Panc1 (cell line): ENCODE results near the gene RGS18. TPM values are rescaled to one million over a fixed set of nuclear protein-coding genes. Genes with fewer than 3 reads are reported as not detected.
"Not testable (repeated sequence)": the region's sequence is repeated elsewhere in the genome, so short reads cannot be mapped to it uniquely, and the experiment has no call there.

ENCODE experiments used
- ATAC-seq: fragments of 200-7000 bp; cut with Tn5 transposase; 2 replicates; pipeline ENCODE4 v1.9.1; 2020; ENCODE audit warnings: mild to moderate bottlenecking, moderate library complexity
- BruUV-seq: library from RNA; stranded (reverse); fragments of 400-500 nt; replicated peaks from 2 replicates; lab custom pipeline; 2021; lab: Mats Ljungman, UMichigan
- CTCF ChIA-PET: fragments of 300-600 bp; sonication (Branson Sonifier 250); formaldehyde crosslinking; loops from one replicate; lab custom pipeline; 2022; ENCODE audit warnings: antibody characterized with exemption; lab: Charles Lee
- POLR2A ChIA-PET: fragments of 300-600 bp; sonication (Branson Sonifier 250); formaldehyde crosslinking; loops from one replicate; lab custom pipeline; 2022; ENCODE audit warnings: antibody characterized with exemption; lab: Charles Lee
- DNase-seq: peaks from one replicate; pipeline ENCODE4 v3.0.0-alpha.2; 2010; ENCODE audit warnings: low read depth, low spot score
- H3K27ac ChIP-seq: 2 replicates; pipeline ENCODE4 v1.5.1; 2011; ENCODE audit warnings: mild to moderate bottlenecking, low read length, inconsistent platforms
- H3K27me3 ChIP-seq: fragments of 200-500 bp; sonication (Bioruptor generic); 2 replicates; pipeline ENCODE4 v1.6.0; 2014; ENCODE audit warnings: low read length, inconsistent platforms; ENCODE audit not compliant: control insufficient read depth, insufficient read depth
- H3K36me3 ChIP-seq: fragments of 200-500 bp; sonication (Bioruptor generic); 2 replicates; pipeline ENCODE4 v1.5.1; 2014; ENCODE audit warnings: inconsistent platforms, mild to moderate bottlenecking, low read length, moderate library complexity; ENCODE audit not compliant: control insufficient read depth, insufficient read depth
- H3K4me1 ChIP-seq: 2 replicates; pipeline ENCODE4 v1.5.1; 2011; ENCODE audit warnings: inconsistent platforms, mild to moderate bottlenecking, low read length, moderate library complexity; ENCODE audit not compliant: control insufficient read depth, insufficient read depth
- H3K4me3 ChIP-seq, 2 experiments: 2 replicates each; pipeline ENCODE4 v1.5.1; 2011 to 2012; ENCODE audit warnings: low read depth in 2 of 2, low read length in 2 of 2, mild to moderate bottlenecking in 2 of 2, inconsistent platforms in 1 of 2, moderate library complexity in 1 of 2
- H3K9me3 ChIP-seq: fragments of 200-500 bp; sonication (Bioruptor generic); 2 replicates; pipeline ENCODE4 v1.5.1; 2014; ENCODE audit warnings: low read depth, mild to moderate bottlenecking, inconsistent platforms, low read length, moderate library complexity; ENCODE audit not compliant: control insufficient read depth, insufficient read depth
- POLR2AphosphoS5 ChIP-seq: IDR thresholded peaks from 2 replicates; pipeline ENCODE4 v1.6.1; 2012; ENCODE audit warnings: mild to moderate bottlenecking, low read depth, low read length, moderate library complexity
- SIN3A ChIP-seq: IDR thresholded peaks from 2 replicates; pipeline ENCODE4 v1.6.1; 2012; ENCODE audit warnings: low read depth, mild to moderate bottlenecking, low read length, moderate library complexity, borderline replicate concordance; ENCODE audit not compliant: insufficient read depth
- TCF7L2 ChIP-seq: IDR thresholded peaks from 2 replicates; pipeline ENCODE4 v1.6.1; 2011; ENCODE audit warnings: mild to moderate bottlenecking, low read depth, low read length, inconsistent platforms
- in situ Hi-C: cut with HindIII; loops from 2 replicates; pipeline ENCODE4 v1.10.0; 2016; ENCODE audit warnings: low sequenced_read_pairs, low pct_unique_long_range_greater_than_20kb
- intact Hi-C: fragments of 100-400 bp; cut with micrococcal nuclease; formaldehyde crosslinking; loops from one replicate; pipeline ENCODE4 v1.10.0; 2022; ENCODE audit not compliant: unreplicated experiment
- total RNA-seq: library from RNA; stranded (reverse); gene quantifications from one replicate; pipeline ENCODE4 v1.2.1, GENCODE V29; 2021; ENCODE audit not compliant: unreplicated experiment
- TF ChIP-seq, protein P1 (sequence below): fragments of 450-650 bp; IDR thresholded peaks from 2 replicates; pipeline ENCODE4 v1.5.1; 2017; ENCODE audit warnings: mild to moderate bottlenecking
- TF ChIP-seq, protein P2 (sequence below), 2 experiments: IDR thresholded peaks; 2 replicates each; pipeline ENCODE4 v1.6.1; 2011 to 2012; ENCODE audit warnings: low read depth in 2 of 2, control low read depth in 1 of 2, low read length in 1 of 2, mild to moderate bottlenecking in 1 of 2, moderate library complexity in 1 of 2; ENCODE audit not compliant: insufficient read depth in 1 of 2

The RGS18 gene
- total RNA-seq, 1 experiment from 2014 or later: not detected

GRCh38 chr1:192126030-192126619 lies 32.1 kb upstream of the RGS18 start:
- no peaks in the 10 kb centered on the region for H3K36me3 ChIP-seq
- ChIA-PET POLR2A (no interaction called here), CTCF (no interaction called here)
- BruUV-seq: no TSS peak
- H3K27me3 ChIP-seq: no peaks in the 10 kb centered on the region
- H3K9me3 ChIP-seq: no peaks in the 10 kb centered on the region
- in situ Hi-C loops (no loop called here), intact Hi-C loops (no loop called here)
- H3K4me3 ChIP-seq: no peak overlapping the region
- TF ChIP-seq, protein P1, sequence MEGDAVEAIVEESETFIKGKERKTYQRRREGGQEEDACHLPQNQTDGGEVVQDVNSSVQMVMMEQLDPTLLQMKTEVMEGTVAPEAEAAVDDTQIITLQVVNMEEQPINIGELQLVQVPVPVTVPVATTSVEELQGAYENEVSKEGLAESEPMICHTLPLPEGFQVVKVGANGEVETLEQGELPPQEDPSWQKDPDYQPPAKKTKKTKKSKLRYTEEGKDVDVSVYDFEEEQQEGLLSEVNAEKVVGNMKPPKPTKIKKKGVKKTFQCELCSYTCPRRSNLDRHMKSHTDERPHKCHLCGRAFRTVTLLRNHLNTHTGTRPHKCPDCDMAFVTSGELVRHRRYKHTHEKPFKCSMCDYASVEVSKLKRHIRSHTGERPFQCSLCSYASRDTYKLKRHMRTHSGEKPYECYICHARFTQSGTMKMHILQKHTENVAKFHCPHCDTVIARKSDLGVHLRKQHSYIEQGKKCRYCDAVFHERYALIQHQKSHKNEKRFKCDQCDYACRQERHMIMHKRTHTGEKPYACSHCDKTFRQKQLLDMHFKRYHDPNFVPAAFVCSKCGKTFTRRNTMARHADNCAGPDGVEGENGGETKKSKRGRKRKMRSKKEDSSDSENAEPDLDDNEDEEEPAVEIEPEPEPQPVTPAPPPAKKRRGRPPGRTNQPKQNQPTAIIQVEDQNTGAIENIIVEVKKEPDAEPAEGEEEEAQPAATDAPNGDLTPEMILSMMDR: no peak
- TF ChIP-seq, protein P2, sequence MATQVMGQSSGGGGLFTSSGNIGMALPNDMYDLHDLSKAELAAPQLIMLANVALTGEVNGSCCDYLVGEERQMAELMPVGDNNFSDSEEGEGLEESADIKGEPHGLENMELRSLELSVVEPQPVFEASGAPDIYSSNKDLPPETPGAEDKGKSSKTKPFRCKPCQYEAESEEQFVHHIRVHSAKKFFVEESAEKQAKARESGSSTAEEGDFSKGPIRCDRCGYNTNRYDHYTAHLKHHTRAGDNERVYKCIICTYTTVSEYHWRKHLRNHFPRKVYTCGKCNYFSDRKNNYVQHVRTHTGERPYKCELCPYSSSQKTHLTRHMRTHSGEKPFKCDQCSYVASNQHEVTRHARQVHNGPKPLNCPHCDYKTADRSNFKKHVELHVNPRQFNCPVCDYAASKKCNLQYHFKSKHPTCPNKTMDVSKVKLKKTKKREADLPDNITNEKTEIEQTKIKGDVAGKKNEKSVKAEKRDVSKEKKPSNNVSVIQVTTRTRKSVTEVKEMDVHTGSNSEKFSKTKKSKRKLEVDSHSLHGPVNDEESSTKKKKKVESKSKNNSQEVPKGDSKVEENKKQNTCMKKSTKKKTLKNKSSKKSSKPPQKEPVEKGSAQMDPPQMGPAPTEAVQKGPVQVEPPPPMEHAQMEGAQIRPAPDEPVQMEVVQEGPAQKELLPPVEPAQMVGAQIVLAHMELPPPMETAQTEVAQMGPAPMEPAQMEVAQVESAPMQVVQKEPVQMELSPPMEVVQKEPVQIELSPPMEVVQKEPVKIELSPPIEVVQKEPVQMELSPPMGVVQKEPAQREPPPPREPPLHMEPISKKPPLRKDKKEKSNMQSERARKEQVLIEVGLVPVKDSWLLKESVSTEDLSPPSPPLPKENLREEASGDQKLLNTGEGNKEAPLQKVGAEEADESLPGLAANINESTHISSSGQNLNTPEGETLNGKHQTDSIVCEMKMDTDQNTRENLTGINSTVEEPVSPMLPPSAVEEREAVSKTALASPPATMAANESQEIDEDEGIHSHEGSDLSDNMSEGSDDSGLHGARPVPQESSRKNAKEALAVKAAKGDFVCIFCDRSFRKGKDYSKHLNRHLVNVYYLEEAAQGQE (IDR thresholded peaks at IDR 0.05; ENCODE audit: insufficient read depth in 1 of 2, low read depth in 2 of 2, low read length in 1 of 2): no peak
- no peak for TF ChIP-seq POLR2AphosphoS5
- no peak for TF ChIP-seq TCF7L2
- no peak for TF ChIP-seq SIN3A
- no peaks in the 10 kb centered on the region for H3K4me1 ChIP-seq
- DNase-seq (no peak), ATAC-seq (no peak)
- H3K27ac ChIP-seq: no peak overlapping the region

DNA sequence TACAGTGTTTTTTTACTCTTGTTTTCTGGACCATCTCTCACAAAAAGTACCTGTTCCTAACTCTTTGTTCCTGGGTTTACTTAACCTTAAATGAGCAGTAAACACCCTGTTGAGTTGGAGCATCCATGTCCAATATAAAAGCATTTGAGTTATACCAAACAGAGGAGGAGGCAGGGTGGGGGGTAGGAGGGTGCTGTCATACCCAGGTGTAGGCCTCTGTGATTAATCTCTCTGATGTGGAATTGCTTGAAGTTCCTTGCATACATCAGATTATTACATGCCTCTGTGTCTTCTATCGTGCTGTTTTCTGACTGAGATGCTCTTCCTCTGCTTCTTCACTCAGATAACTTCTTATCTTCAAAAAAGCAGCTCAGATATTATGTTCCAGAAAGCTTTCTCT lies 28.1 kb upstream of the RGS18 start:
- intact Hi-C loops (no loop called here), in situ Hi-C loops (no loop called here)
- no peak for ATAC-seq
- ChIA-PET CTCF (no interaction called here), POLR2A (no interaction called here)
- Histone ChIP-seq H3K36me3 (no peaks in the 10 kb centered on the region), H3K27me3 (no peaks in the 10 kb centered on the region), H3K27ac (no peak overlapping the region), H3K9me3 (no peaks in the 10 kb centered on the region; the same call in 1 of the 2 replicates), H3K4me3 (no peak overlapping the region), H3K4me1 (no peaks in the 10 kb centered on the region)
- TF ChIP-seq, protein P2 (IDR thresholded peaks at IDR 0.05; ENCODE audit: insufficient read depth in 1 of 2, low read depth in 2 of 2, low read length in 1 of 2): no peak
- no peak for TF ChIP-seq POLR2AphosphoS5
- no peak for TF ChIP-seq TCF7L2
- no peak for TF ChIP-seq SIN3A
- TF ChIP-seq, protein P1: no peak
- DNase-seq: no peak
- BruUV-seq: no TSS peak

DNA sequence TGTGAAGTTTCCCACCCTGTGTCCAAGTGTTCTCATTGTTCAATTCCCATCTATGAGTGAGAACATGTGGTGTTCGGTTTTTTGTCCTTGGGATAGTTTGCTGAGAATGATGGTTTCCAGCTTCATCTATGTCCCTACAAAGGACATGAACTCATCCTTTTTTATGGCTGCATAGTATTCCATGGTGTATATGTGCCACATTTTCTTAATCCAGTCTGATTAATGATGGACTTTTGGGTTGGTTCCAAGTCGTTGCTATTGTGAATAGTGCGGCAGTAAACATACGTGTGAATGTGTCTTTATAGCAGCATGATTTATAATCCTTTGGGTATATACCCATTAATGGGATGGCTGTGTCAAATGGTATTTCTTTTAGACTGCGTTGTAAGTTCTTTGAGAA lies 27.4 kb upstream of the RGS18 start:
- DNase-seq, H3K27me3 ChIP-seq, ATAC-seq, in situ Hi-C loops, CTCF ChIA-PET, intact Hi-C loops, H3K36me3 ChIP-seq, POLR2A ChIA-PET, H3K9me3 ChIP-seq, BruUV-seq, H3K4me1 ChIP-seq, H3K4me3 ChIP-seq, H3K27ac ChIP-seq: not testable (repeated sequence)
